Loucy (cell line): ENCODE results near the gene DNAH1.

Source experiments
- H2AFZ ChIP-seq: fragments of 200-600 bp; sonication (generic); 2 replicates; pipeline ENCODE4 v1.6.0; 2016; ENCODE audit warnings: antibody characterized with exemption, mild to moderate bottlenecking, low read length, moderate library complexity
- H3F3A ChIP-seq: fragments of 200-600 bp; 2 replicates; pipeline ENCODE4 v1.6.0; 2016; ENCODE audit warnings: antibody characterized with exemption, low read depth, mild to moderate bottlenecking
- H3K27me3 ChIP-seq: fragments of 200-600 bp; sonication (generic); 2 replicates; pipeline ENCODE4 v1.6.1; 2014; ENCODE audit warnings: low read length, mild to moderate bottlenecking; ENCODE audit not compliant: insufficient read depth, poor library complexity, severe bottlenecking
- H3K36me3 ChIP-seq: fragments of 200-600 bp; sonication (generic); 2 replicates; pipeline ENCODE4 v1.6.1; 2016; ENCODE audit warnings: low read length; ENCODE audit not compliant: insufficient read depth
- H3K4me1 ChIP-seq: fragments of 200-600 bp; sonication (generic); 2 replicates; pipeline ENCODE4 v1.5.1; 2014; ENCODE audit warnings: low read length, mild to moderate bottlenecking; ENCODE audit not compliant: insufficient read depth, poor library complexity, severe bottlenecking
- H3K4me2 ChIP-seq: fragments of 200-600 bp; sonication (generic); 2 replicates; pipeline ENCODE4 v1.6.0; 2014; ENCODE audit warnings: antibody characterized with exemption, low read length, low read depth, mild to moderate bottlenecking; ENCODE audit not compliant: poor library complexity, severe bottlenecking
- H3K4me3 ChIP-seq: fragments of 200-600 bp; sonication (generic); 2 replicates; pipeline ENCODE4 v1.5.1; 2014; ENCODE audit warnings: low read length, mild to moderate bottlenecking, mixed read lengths; ENCODE audit not compliant: poor library complexity, severe bottlenecking
- H3K79me2 ChIP-seq: fragments of 200-600 bp; sonication (generic); 2 replicates; pipeline ENCODE4 v1.6.1; 2014; ENCODE audit warnings: low read length; ENCODE audit not compliant: insufficient read depth
- H3K9ac ChIP-seq: fragments of 200-600 bp; sonication (generic); 2 replicates; pipeline ENCODE4 v1.6.0; 2014; ENCODE audit warnings: mild to moderate bottlenecking, low read depth, low read length, moderate library complexity; ENCODE audit not compliant: poor library complexity, severe bottlenecking
- H3K9me2 ChIP-seq: fragments of 200-600 bp; sonication (generic); replicated peaks from 2 replicates; pipeline ENCODE4 v1.6.1; 2016; ENCODE audit warnings: low read depth, low read length, mixed read lengths
- H3K9me3 ChIP-seq: fragments of 200-600 bp; sonication (generic); 2 replicates; pipeline ENCODE4 v1.6.1; 2014; ENCODE audit warnings: mild to moderate bottlenecking, antibody characterized with exemption, low read length, low read depth; ENCODE audit not compliant: insufficient read depth
- H4K20me1 ChIP-seq: fragments of 200-600 bp; sonication (generic); 2 replicates; pipeline ENCODE4 v1.6.0; 2014; ENCODE audit warnings: antibody characterized with exemption, low read length, mild to moderate bottlenecking; ENCODE audit not compliant: insufficient read depth, poor library complexity, severe bottlenecking
- CTCF ChIP-seq: fragments of 200-600 bp; sonication (generic); conservative IDR thresholded peaks from 2 replicates; pipeline ENCODE4 v1.5.1; 2014; ENCODE audit warnings: mild to moderate bottlenecking, antibody characterized with exemption, low read length
- EZH2phosphoT487 ChIP-seq: fragments of 200-600 bp; IDR thresholded peaks from 2 replicates; pipeline ENCODE4 v1.6.1; 2018; ENCODE audit warnings: antibody characterized with exemption, mild to moderate bottlenecking, moderate library complexity, borderline replicate concordance

The DNAH1 gene

GRCh38 chr3:52289338-52289746, 26.8 kb upstream of the DNAH1 start:
- H3K9me3 ChIP-seq: no peaks in the 10 kb centered on the region
- peak overlapping the region; percentile 84 for H3K4me3 ChIP-seq
- H4K20me1 ChIP-seq: no peaks in the 10 kb centered on the region
- no peaks in the 10 kb centered on the region for H3K27me3 ChIP-seq
- peak overlapping the region; percentile 87 for H3K4me2 ChIP-seq
- H3F3A ChIP-seq: no peaks in the 10 kb centered on the region
- H3K9ac ChIP-seq: peak overlapping the region; percentile 92
- peaks cover 25% of the 10 kb centered on the region for H3K79me2 ChIP-seq
- TF ChIP-seq EZH2phosphoT487 (no peak), CTCF (no peak)
- H3K36me3 ChIP-seq: no peaks in the 10 kb centered on the region
- H3K9me2 ChIP-seq: no peaks in the 10 kb centered on the region
- H2AFZ ChIP-seq: no peak overlapping the region
- peaks cover 17% of the 10 kb centered on the region for H3K4me1 ChIP-seq

- H3F3A ChIP-seq: no peaks in the 10 kb centered on the region
- H3K9ac ChIP-seq: peak overlapping the region; percentile 92
- H4K20me1 ChIP-seq: no peaks in the 10 kb centered on the region
- peaks cover 25% of the 10 kb centered on the region for H3K79me2 ChIP-seq
- no peaks in the 10 kb centered on the region for H3K36me3 ChIP-seq
- H3K4me1 ChIP-seq: peaks cover 17% of the 10 kb centered on the region
- no peak overlapping the region for H2AFZ ChIP-seq
- no peaks in the 10 kb centered on the region for H3K27me3 ChIP-seq
- no peak overlapping the region for H3K4me3 ChIP-seq
- no peaks in the 10 kb centered on the region for H3K9me3 ChIP-seq
- H3K4me2 ChIP-seq: peak overlapping the region; percentile 87
- H3K9me2 ChIP-seq: no peaks in the 10 kb centered on the region
- TF ChIP-seq CTCF (no peak), EZH2phosphoT487 (no peak)
Measured at GRCh38 chr3:52289747-52290595, 26.1 kb upstream of the DNAH1 start.

GRCh38 chr3:52290596-52291507, 25.3 kb upstream of the DNAH1 start:
- H3K4me3 ChIP-seq: no peak overlapping the region
- no peaks in the 10 kb centered on the region for H3K9me2 ChIP-seq
- H3K36me3 ChIP-seq: no peaks in the 10 kb centered on the region
- no peak overlapping the region for H2AFZ ChIP-seq
- peaks cover 17% of the 10 kb centered on the region for H3K4me1 ChIP-seq
- no peaks in the 10 kb centered on the region for H4K20me1 ChIP-seq
- no peaks in the 10 kb centered on the region for H3K9me3 ChIP-seq
- H3F3A ChIP-seq: no peaks in the 10 kb centered on the region
- H3K4me2 ChIP-seq: no peak overlapping the region
- H3K9ac ChIP-seq: no peak overlapping the region
- peaks cover 25% of the 10 kb centered on the region for H3K79me2 ChIP-seq
- TF ChIP-seq CTCF (no peak), EZH2phosphoT487 (no peak)
- no peaks in the 10 kb centered on the region for H3K27me3 ChIP-seq
